ENCODE results near the gene GALNT18.
A peak's percentile ranks its signal among the peaks of the same experiment; 100 is the strongest.

GALNT18 gene

GRCh38 chr11:11403763-11404725 is 217.8 kb downstream of the GALNT18 start:
- DNase-seq: no peak

GRCh38 chr11:11401960-11402535 is 219.8 kb downstream of the GALNT18 start:
- no peak for DNase-seq

GRCh38 chr11:11400635-11401232 is 221.1 kb downstream of the GALNT18 start:
- DNase-seq: no peak

GRCh38 chr11:11400121-11400520 is 221.7 kb downstream of the GALNT18 start:
- no peak for DNase-seq

- DNase-seq: no peak
Observed at GRCh38 chr11:11397781-11398180, 224.0 kb downstream of the GALNT18 start.

- no peak for DNase-seq
Observed at GRCh38 chr11:11397036-11397415, 224.8 kb downstream of the GALNT18 start.

- DNase-seq: no peak
Observed at GRCh38 chr11:11396301-11397035, 225.3 kb downstream of the GALNT18 start.

- peak in 1 of 2 experiments; percentile 11 for DNase-seq
Observed at GRCh38 chr11:11395126-11395525, 226.7 kb downstream of the GALNT18 start.

- DNase-seq: no peak
Observed at GRCh38 chr11:11394241-11394640, 227.6 kb downstream of the GALNT18 start.

GRCh38 chr11:11391796-11392463 is 229.9 kb downstream of the GALNT18 start:
- DNase-seq: no peak

GRCh38 chr11:11391169-11391568 is 230.6 kb downstream of the GALNT18 start:
- no peak for DNase-seq

- DNase-seq: no peak
Observed at GRCh38 chr11:11390068-11390771, 231.6 kb downstream of the GALNT18 start.

GRCh38 chr11:11389238-11389637 is 232.6 kb downstream of the GALNT18 start:
- no peak for DNase-seq

GRCh38 chr11:11387622-11388305 is 234.0 kb downstream of the GALNT18 start:
- no peak for DNase-seq

GRCh38 chr11:11387207-11387606 is 234.6 kb downstream of the GALNT18 start:
- DNase-seq: no peak

- no peak for DNase-seq
Observed at GRCh38 chr11:11384829-11385228, 237.0 kb downstream of the GALNT18 start.

GRCh38 chr11:11383995-11384394 is 237.8 kb downstream of the GALNT18 start:
- DNase-seq: no peak

GRCh38 chr11:11382858-11383532 is 238.8 kb downstream of the GALNT18 start:
- peak; percentile 32 to 45 for DNase-seq

- no peak for DNase-seq
Observed at GRCh38 chr11:11381471-11382105, 240.2 kb downstream of the GALNT18 start.

- DNase-seq: no peak
Observed at GRCh38 chr11:11380883-11381282, 240.9 kb downstream of the GALNT18 start.

Measured in cerebellar nuclear complex (tissue), 1 donor.